ENCODE data around the gene TRDMT1. TPM values are rescaled to one million over a fixed set of nuclear protein-coding genes. Genes with fewer than 3 reads are reported as not detected.

TRDMT1 gene
- total RNA-seq, 2 experiments from 2014 or later: 12.3 to 12.7 TPM

DNA sequence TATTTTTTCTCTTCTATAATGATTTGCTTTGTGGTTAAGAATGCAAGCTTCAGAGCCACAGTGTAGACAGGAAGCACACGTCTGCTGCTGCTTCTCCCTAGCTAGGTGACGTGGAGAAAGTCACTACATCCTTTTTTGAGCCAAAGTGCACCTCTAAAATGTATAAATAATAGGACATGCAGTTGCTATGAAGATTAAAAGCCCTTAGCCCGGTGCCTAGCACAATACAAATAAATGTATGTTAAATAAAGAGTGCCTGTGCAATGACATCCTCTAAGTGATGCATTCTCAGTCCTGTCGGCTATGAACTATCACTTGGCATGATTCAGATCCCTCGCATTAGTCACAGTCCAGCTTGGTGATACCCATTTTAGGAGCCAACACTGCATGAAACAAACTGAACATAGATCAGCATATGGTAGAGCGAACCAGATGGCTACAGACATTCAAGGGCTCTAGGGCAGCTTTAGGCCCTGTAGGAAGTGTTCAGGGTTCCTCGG lies 4.8 kb upstream of the TRDMT1 start:
- POLR2A ChIA-PET: interaction anchor here (0.8 to 4.3 kb wide), 11 partner anchors 10 to 438 kb away, joined by 3 to 180 read pairs (median 5); partner anchors contain the start of genes RSU1, STAM and VIM
- H3K4me3 Mint-ChIP-seq: peak overlapping the region; percentile 31
- H3K27me3 Mint-ChIP-seq: no peaks in the 10 kb centered on the region
- H3K9me3 Mint-ChIP-seq: no peaks in the 10 kb centered on the region
- H3K4me1 Mint-ChIP-seq: peaks cover 57% of the 10 kb centered on the region
- CTCF ChIA-PET: interaction anchor here (0.7 to 1.7 kb wide), 7 partner anchors 9 to 354 kb away, joined by 3 to 17 read pairs (median 7); partner anchors contain the start of gene VIM
- DNase-seq: peak; percentile 44
- H3K36me3 Mint-ChIP-seq (ENCODE audit: low read depth): no peaks in the 10 kb centered on the region
- peak overlapping the region; percentile 77 for H3K27ac Mint-ChIP-seq

DNA sequence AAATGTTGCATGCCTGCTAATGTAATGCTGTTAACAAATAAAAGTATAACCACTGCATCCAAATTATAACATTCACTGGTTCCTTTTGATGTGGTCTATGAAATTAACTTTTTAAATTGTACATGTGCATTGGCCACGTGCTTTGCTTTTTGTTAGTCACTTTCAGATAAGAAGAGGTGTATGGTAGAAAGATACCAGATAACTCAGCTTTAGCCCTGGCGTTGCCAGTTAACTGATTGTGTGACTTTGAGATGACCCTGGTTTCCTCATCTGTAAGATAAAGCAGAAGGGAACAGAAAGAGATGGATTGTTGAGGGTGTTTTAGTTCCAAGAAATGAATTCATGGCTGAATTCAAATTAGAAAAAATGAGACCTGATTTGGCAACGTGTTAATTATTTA lies 1.9 kb upstream of the TRDMT1 start:
- Mint-ChIP-seq H3K27me3 (no peaks in the 10 kb centered on the region), H3K27ac (no peak overlapping the region), H3K4me1 (peaks cover 71% of the 10 kb centered on the region), H3K36me3 (ENCODE audit: low read depth) (peaks cover 5% of the 10 kb centered on the region), H3K4me3 (no peak overlapping the region), H3K9me3 (no peaks in the 10 kb centered on the region)
- POLR2A ChIA-PET: interaction anchor here (6.2 kb wide), 1 partner anchor 26 kb away, joined by 215 read pairs; the partner anchor contains the start of gene VIM
- CTCF ChIA-PET: interaction anchor here (0.5 kb wide), 1 partner anchor 64 kb away, joined by 3 read pairs; no protein-coding TSS in a partner anchor
- no peak for DNase-seq

DNA sequence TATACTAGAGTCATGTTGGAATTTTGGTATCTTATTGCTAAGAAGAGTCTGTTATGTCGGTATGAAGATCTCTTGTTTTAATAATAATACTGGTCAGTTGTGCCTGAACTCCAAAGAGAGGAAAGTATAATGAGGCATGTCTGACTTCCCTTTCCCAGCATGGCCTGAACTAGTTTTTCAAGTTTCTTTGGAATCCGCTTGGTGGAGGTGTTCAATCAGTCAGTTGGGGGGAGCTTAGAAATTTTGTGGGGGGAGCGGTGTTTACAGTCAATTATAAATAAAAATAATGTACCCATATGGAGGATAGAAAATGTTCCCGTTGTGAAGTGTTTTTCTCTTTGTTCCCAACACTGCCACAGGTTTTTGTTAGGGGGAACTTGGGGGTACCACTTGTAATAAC lies 1.5 kb upstream of the TRDMT1 start:
- POLR2A ChIA-PET: interaction anchor here (6.2 kb wide), 1 partner anchor 26 kb away, joined by 215 read pairs; the partner anchor contains the start of gene VIM
- Mint-ChIP-seq H3K4me1 (peaks cover 69% of the 10 kb centered on the region), H3K4me3 (no peak overlapping the region)

DNA sequence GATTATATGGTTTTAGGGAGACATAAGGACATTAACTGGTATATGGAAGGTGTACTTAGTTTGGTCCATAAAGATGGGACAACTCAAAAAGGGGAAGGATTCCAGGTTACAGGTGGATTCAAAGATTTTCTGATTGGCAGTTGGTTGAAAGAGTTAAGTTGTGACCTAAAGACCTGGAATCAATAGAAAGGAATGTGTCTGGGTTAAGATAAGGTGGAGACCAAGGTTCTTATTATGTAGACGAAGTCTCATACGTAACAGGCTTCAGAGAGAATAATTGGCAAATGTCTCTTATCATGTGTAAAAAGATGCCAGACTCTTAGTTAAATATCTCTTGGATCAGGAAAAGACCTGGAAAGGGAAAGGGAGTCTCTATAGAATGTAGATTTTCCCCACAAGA lies 1.0 kb upstream of the TRDMT1 start:
- H3K27me3 Mint-ChIP-seq: no peaks in the 10 kb centered on the region
- no peaks in the 10 kb centered on the region for H3K9me3 Mint-ChIP-seq
- ChIA-PET POLR2A (interaction anchor here (1.8 to 6.2 kb wide), 6 partner anchors 9 to 178 kb away, joined by 5 to 215 read pairs (median 18); partner anchors contain the start of gene VIM), CTCF (interaction anchor here (1.7 kb wide), 1 partner anchor 14 kb away, joined by 6 read pairs; no protein-coding TSS in a partner anchor)
- peaks cover 5% of the 10 kb centered on the region for H3K36me3 Mint-ChIP-seq (ENCODE audit: low read depth)
- no peak overlapping the region for H3K4me3 Mint-ChIP-seq
- no peak for DNase-seq
- no peak overlapping the region for H3K27ac Mint-ChIP-seq
- H3K4me1 Mint-ChIP-seq: peaks cover 68% of the 10 kb centered on the region

More for the DNA sequence above, 1.5 kb upstream of the TRDMT1 start:
- CTCF ChIA-PET: interaction anchor here (0.5 kb wide), 1 partner anchor 63 kb away, joined by 3 read pairs; no protein-coding TSS in a partner anchor
- Mint-ChIP-seq H3K27ac (no peak overlapping the region), H3K9me3 (no peaks in the 10 kb centered on the region), H3K27me3 (no peaks in the 10 kb centered on the region), H3K36me3 (ENCODE audit: low read depth) (peaks cover 5% of the 10 kb centered on the region)
- no peak for DNase-seq

DNA sequence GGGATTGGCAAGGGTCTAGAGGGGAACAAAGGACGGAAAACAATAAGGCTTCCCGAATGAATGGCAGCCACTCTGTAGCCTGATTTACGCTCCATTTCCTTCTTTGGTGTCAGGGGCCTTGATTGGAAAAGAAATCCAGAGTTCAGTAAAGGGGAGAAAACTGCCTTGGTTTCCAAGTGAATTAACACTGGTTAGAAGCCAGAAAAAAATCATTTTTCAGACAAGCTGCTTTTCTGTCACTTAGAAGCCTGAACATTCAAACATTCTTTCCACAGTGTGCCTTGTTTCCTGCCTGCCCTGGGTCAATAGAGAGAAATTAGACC lies 283 bp upstream of the TRDMT1 start:
- no peaks in the 10 kb centered on the region for H3K9me3 Mint-ChIP-seq
- H3K27ac Mint-ChIP-seq: peak overlapping the region; percentile 80
- peaks cover 5% of the 10 kb centered on the region for H3K36me3 Mint-ChIP-seq (ENCODE audit: low read depth)
- POLR2A ChIA-PET: interaction anchor here (1.0 to 6.2 kb wide), 13 partner anchors 9 to 442 kb away, joined by 3 to 215 read pairs (median 5); partner anchors contain the start of genes RSU1, STAM and VIM
- peak overlapping the region; percentile 92 for H3K4me3 Mint-ChIP-seq
- no peaks in the 10 kb centered on the region for H3K27me3 Mint-ChIP-seq
- H3K4me1 Mint-ChIP-seq: peaks cover 62% of the 10 kb centered on the region
- CTCF ChIA-PET: interaction anchor here (0.9 to 2.0 kb wide), 7 partner anchors 12 to 55 kb away, joined by 3 to 28 read pairs (median 4); no protein-coding TSS in a partner anchor
- DNase-seq: no peak

DNA sequence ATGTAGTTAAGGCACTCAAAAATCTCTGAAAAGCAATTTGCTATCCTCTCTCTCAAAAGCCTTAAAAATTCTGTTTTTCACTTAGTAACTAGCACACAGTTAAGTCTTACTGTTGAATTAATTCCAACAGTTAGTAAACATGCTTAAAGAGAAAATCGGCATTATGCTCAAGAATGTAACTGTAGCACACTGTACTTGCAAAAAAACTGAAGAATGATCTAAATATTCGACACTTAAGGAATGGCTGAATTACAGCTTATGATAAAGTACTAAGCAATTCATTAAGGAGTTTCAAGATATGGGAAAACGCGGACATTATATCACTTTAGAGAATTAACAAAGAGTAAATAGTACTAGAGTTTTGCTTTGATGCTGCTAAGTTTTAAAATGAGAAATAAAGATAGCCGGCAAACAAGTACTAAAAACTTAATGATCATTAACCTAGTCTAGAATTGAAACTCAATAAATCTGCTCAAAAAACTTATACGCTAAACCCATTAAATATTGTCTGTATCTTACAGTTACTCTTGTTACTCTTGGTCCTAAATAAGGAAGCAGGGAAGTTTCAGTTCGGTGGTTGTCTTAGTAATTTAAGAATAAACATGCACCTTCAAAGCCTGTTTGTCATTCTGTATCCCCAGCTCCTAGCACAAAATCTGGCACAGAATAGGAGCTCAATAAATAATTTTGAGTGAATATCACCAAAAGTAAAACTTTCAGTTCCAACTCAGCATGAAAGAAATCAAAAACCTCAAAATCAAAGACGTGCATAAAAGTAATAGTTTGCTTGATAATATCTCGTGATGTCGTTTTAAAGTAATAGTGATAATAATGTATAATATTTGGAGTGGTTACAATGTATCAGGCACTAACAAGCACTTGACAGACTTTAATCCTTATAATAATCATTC lies 1.2 kb downstream of the TRDMT1 start:
- Mint-ChIP-seq H3K4me1 (peaks cover 50% of the 10 kb centered on the region), H3K36me3 (ENCODE audit: low read depth) (peaks cover 5% of the 10 kb centered on the region)
- POLR2A ChIA-PET: interaction anchor here (0.8 to 6.2 kb wide), 17 partner anchors 11 to 443 kb away, joined by 3 to 215 read pairs (median 5); partner anchors contain the start of genes STAM and VIM

DNA sequence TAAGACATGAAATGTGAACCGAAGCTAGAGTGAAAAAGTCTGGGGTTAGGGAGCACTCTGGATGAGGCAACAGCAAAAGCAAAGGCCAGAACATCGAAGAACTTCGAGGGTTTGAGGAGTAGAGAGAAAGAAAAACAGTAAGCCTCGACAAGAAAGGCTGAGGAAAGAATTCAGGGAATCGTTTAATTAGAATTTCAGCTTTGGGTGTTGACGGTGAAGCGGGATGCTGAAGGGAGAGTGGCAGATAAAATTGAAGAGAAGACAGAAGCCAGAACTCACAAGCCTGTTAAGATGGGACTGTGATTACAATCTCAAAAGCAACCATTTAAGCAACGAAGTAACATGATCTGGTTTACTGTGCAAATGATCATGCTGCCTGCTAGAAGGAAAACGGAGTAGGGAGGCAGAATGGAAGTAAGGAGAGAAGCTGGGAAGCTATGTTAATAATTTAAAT lies 2.1 kb downstream of the TRDMT1 start:
- Mint-ChIP-seq H3K4me3 (no peak overlapping the region), H3K4me1 (peaks cover 48% of the 10 kb centered on the region), H3K27ac (no peak overlapping the region), H3K36me3 (ENCODE audit: low read depth) (peaks cover 5% of the 10 kb centered on the region), H3K27me3 (no peaks in the 10 kb centered on the region), H3K9me3 (peaks cover 2% of the 10 kb centered on the region)
- no peak for DNase-seq
- ChIA-PET CTCF (interaction anchor here (0.6 to 1.0 kb wide), 2 partner anchors 16 kb away, joined by 3 read pairs; no protein-coding TSS in a partner anchor), POLR2A (interaction anchor here (1.4 to 6.2 kb wide), 2 partner anchors 30 to 170 kb away, joined by 3 to 215 read pairs; partner anchors contain the start of gene VIM)

More for the DNA sequence above, 1.2 kb downstream of the TRDMT1 start:
- H3K9me3 Mint-ChIP-seq: no peaks in the 10 kb centered on the region
- no peaks in the 10 kb centered on the region for H3K27me3 Mint-ChIP-seq
- CTCF ChIA-PET: interaction anchor here (0.7 to 2.0 kb wide), 9 partner anchors 13 to 364 kb away, joined by 3 to 28 read pairs (median 4); partner anchors contain the start of gene VIM
- DNase-seq: no peak
- peak overlapping the region; percentile 80 for H3K27ac Mint-ChIP-seq
- H3K4me3 Mint-ChIP-seq: peak overlapping the region; percentile 92

DNA sequence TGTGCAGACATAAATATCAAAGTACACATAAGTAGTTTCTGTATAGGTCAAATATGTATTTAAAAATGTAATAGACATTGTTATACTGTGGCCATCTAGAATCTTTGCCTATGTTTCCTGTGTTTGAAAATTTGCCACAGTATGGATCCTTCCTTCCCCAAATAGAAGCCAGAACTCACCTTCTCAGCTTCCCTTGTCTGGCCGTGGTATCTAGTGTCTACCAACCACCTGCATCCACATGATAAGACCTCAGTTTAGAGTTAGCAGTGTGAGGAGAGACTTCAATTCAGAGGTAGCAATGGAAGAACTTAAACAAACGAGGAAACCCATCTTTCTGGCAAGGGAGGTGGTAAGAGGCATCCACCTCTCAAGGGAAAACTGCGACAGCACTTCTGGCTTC lies 4.9 kb downstream of the TRDMT1 start:
- CTCF ChIA-PET: interaction anchor here (0.6 kb wide), 1 partner anchor 460 kb away, joined by 3 read pairs; no protein-coding TSS in a partner anchor
- no peak overlapping the region for H3K4me3 Mint-ChIP-seq

DNA sequence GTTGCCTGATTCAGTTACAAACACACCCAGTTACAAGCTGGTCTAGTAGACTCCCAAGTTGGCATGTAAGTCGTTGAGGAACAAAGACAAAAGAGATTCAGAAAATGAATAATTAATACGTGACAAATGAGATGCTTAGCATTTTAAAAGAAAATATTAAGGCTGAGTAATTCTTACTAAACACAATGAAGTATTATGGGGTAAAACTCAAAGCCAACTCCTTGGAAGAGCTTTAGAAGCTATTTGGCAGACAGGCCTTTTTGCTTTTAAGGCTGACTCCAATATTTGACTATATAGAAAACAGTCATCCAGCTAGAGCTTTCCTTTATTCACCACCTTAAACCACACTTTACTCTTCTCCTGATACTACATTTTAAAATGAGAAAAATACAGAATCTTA lies 5.4 kb downstream of the TRDMT1 start:
- Mint-ChIP-seq H3K27me3 (peaks cover 2% of the 10 kb centered on the region), H3K36me3 (ENCODE audit: low read depth) (peaks cover 15% of the 10 kb centered on the region), H3K4me1 (peaks cover 24% of the 10 kb centered on the region), H3K4me3 (no peak overlapping the region), H3K9me3 (peaks cover 5% of the 10 kb centered on the region), H3K27ac (no peak overlapping the region)
- ChIA-PET POLR2A (interaction anchor here (1.2 kb wide), 1 partner anchor 34 kb away, joined by 3 read pairs; no protein-coding TSS in a partner anchor), CTCF (interaction anchor here (0.6 kb wide), 1 partner anchor 459 kb away, joined by 3 read pairs; no protein-coding TSS in a partner anchor)
- no peak for DNase-seq

More for the DNA sequence above, 4.9 kb downstream of the TRDMT1 start:
- peaks cover 5% of the 10 kb centered on the region for H3K9me3 Mint-ChIP-seq
- no peak overlapping the region for H3K27ac Mint-ChIP-seq
- peaks cover 17% of the 10 kb centered on the region for H3K36me3 Mint-ChIP-seq (ENCODE audit: low read depth)
- H3K27me3 Mint-ChIP-seq: peaks cover 2% of the 10 kb centered on the region
- POLR2A ChIA-PET: interaction anchor here (1.2 kb wide), 1 partner anchor 33 kb away, joined by 3 read pairs; no protein-coding TSS in a partner anchor
- peaks cover 28% of the 10 kb centered on the region for H3K4me1 Mint-ChIP-seq
- DNase-seq: no peak

DNA sequence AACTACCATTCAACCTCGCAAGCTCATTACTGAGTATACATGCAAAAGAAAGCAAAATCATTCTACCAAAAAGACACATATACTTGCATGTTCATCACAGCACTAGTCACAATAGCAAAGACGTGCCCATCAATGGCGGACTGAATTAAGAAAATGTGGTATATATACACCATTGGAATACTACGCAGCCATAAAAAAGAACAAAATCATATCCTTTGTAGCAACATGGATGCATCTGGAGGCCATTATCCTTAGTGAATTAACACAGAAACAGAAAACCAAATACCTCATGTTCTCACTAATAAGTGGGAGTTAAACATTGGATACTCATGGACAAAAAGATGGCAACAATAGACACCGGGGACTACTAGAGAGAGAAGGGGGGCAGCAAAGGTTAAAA lies 6.4 kb downstream of the TRDMT1 start:
- no peak for DNase-seq
- Mint-ChIP-seq H3K9me3 (peaks cover 5% of the 10 kb centered on the region), H3K27ac (no peak overlapping the region), H3K4me1 (peaks cover 14% of the 10 kb centered on the region), H3K27me3 (peaks cover 2% of the 10 kb centered on the region), H3K36me3 (ENCODE audit: low read depth) (peaks cover 12% of the 10 kb centered on the region), H3K4me3 (no peak overlapping the region)
- ChIA-PET POLR2A (interaction anchor here (1.0 kb wide), 2 partner anchors 33 to 35 kb away, joined by 3 to 4 read pairs; partner anchors contain the start of gene VIM), CTCF (no interaction called here)

DNA sequence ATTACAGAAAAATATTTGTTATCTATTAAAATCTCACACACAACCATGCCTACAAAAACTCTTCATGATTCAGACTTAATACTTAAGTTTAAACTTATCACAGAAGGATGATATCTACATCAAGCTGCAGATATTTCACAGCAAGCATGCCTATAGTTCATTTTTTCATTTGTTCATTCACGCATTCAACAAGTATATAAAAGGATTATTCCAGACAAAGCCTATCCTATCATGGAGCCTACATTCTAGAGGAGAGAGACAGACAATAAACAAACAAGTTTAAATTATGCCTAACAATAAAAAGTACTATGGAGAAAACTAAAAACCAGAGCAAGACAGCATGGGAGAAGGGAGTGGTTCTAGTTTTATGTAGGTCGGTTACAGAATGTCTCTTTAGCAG lies 10.9 kb downstream of the TRDMT1 start:
- Mint-ChIP-seq H3K4me1 (no peaks in the 10 kb centered on the region), H3K36me3 (ENCODE audit: low read depth) (peaks cover 12% of the 10 kb centered on the region), H3K4me3 (no peak overlapping the region), H3K27me3 (peaks cover 2% of the 10 kb centered on the region), H3K9me3 (peaks cover 5% of the 10 kb centered on the region), H3K27ac (no peak overlapping the region)
- no peak for DNase-seq
- POLR2A ChIA-PET: no interaction called here
- CTCF ChIA-PET: no interaction called here

DNA sequence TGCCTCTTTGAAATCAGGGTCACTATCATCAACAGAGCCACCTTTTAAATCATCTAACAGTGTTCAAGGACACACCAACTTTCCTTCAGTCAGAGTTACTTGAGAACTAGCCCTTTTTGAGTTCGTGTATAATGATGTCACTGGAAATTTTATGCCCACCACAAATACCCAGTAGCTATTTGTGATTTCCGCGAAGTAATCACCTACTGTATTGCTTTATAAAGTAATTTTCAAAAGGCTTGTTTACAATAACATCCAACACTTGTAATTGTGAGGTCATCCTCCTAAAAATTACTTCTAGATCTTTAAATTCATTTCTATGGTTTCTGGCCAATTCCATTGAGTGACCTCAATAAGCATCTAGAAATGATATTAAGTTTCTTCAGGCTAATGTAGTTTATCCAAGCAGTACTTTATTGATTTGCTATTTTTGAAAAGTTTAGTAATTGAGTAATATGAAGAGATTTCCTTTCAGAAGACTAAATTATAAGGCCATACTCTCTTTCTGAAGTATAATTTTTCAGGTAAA lies 12.8 kb downstream of the TRDMT1 start:
- POLR2A ChIA-PET: interaction anchor here (1.2 kb wide), 1 partner anchor 40 kb away, joined by 3 read pairs; the partner anchor contains the start of gene VIM

More for the DNA sequence above, 12.8 kb downstream of the TRDMT1 start:
- peaks cover 5% of the 10 kb centered on the region for H3K36me3 Mint-ChIP-seq (ENCODE audit: low read depth)
- H3K27me3 Mint-ChIP-seq: no peaks in the 10 kb centered on the region
- no peak overlapping the region for H3K27ac Mint-ChIP-seq
- no peak overlapping the region for H3K4me3 Mint-ChIP-seq
- no peak for DNase-seq
- H3K9me3 Mint-ChIP-seq: no peaks in the 10 kb centered on the region
- H3K4me1 Mint-ChIP-seq: no peaks in the 10 kb centered on the region
- CTCF ChIA-PET: no interaction called here
